T-helper 1 cell (primary cell): Measurements from ENCODE around the gene HAL.

ENCODE experiments used
- DNase-seq, 5 donors: peaks; one replicate each; pipeline ENCODE4 v3.0.0-alpha.2; 2012 to 2020

The HAL gene

GRCh38 chr12:96007729-96008128 is 11.6 kb upstream of the HAL start:
- DNase-seq: no peak

GRCh38 chr12:96006727-96007126 is 10.6 kb upstream of the HAL start:
- DNase-seq: no peak

GRCh38 chr12:96000858-96001257 is 4.7 kb upstream of the HAL start:
- no peak for DNase-seq

GRCh38 chr12:95999484-95999883 is 3.3 kb upstream of the HAL start:
- DNase-seq: no peak

DNA sequence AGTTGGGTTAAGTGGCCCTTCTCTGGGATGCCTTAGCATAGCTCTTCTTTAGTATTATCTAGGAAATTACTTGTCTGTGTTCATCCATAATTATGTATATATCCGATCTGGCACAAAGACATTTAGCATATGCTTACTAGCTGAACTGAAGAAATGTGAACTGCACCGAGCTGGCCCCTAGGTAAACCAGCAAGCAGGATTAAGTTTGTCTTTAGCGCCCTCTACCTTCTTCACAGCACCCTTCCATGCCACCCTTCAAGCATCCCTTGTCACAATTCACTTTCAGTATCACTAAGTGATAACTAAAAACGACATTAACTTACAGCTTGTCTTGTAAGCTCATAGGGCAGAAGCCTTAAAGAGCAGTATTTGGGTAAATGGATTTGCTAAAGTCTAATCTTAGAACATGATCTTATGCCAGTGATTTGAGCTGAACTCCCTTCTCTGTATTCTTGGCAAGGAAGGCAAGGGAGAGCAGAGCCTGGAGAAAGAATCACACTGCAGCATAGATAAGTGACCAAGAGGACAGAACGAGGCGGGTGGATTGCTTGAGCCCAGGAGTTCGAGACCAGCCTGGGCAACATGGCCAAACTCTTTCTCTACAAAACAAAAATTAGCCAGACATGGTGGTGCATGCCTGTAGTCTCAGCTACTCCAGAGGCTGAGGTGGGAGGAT is 2.6 kb upstream of the HAL start:
- peak in 3 of 5 donors; percentile 9 to 81 (median 20) for DNase-seq

- DNase-seq: peak in 1 of 5 donors; percentile 38
Measured at GRCh38 chr12:95997911-95998510, 1.9 kb upstream of the HAL start.

DNA sequence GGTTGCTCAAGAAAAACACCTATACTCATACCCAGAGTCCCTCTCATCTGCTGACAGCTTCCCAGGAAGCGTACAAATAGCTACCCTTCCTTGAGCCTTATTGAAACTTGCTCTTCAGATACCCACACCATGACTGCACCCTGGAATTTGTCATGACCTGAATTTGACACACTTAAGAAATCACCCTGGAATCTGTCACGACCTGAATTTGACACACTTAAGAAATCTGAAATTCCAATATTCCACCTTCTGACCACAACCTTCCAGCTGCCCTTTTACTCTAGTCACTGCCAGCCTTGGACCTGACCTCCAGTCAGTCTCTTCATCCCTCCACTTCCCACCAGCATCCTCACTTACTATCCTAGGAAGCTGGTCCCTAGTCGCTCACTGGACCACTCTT is 1.1 kb upstream of the HAL start:
- DNase-seq: no peak

- DNase-seq: no peak
Measured at GRCh38 chr12:95995238-95996031, 709 bp downstream of the HAL start.

DNA sequence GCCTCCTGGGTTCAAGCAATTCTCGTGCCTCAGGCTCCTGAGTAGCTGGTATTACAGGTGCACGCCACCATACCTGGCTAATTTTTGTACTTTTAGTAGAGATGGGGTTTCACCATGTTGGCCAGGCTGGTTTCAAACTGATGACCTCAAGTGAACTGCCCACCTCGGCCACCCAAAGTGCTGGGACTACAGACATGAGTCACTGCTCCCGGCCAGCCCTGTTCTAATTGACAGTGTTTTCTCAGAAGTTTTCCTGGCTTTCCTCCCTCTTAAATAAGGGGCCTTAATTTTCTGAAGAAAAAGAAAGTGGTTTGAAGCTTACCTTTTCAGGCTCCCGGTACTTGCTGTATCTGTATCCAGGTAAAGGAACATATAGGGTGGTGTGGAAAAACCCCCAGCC is 1.7 kb downstream of the HAL start:
- DNase-seq: no peak

DNA sequence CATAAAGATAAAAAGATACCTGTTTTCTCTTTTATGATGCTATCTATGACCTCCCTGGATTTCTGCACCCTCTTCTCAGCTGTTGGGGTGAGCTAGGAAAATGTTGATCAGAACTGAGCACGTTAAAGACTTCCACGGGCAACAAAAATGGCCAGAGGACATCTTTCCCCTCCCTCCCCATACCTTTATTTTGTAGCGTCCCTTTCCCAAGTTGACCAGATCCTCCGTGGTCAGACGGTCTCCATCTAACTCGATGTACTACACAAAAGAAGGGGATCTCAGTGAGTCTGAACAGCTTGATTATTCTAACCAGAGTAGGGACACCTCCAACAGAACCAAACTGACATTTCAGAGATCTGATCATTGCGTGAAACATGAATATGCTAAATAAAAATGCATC is 2.2 kb downstream of the HAL start:
- no peak for DNase-seq

DNA sequence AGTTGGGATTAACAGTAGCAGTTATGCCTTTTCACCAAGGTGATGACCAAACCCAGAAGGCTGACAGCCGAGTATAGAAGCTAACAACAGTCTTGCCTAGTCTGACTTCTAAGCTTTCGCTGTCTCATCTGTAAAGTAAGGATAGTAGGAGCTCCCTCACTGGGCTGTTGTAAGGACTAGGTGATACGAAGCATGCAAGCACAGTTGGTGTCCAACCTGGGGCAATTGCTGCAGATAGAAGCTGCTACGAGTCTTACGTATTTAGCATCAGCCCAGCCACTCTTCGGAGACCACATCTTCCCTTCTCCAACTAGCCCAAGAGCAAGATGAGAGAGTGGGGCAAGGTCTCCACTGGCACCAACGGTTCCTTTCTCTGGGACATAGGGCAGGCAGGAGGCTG is 6.0 kb downstream of the HAL start:
- DNase-seq: no peak

DNA sequence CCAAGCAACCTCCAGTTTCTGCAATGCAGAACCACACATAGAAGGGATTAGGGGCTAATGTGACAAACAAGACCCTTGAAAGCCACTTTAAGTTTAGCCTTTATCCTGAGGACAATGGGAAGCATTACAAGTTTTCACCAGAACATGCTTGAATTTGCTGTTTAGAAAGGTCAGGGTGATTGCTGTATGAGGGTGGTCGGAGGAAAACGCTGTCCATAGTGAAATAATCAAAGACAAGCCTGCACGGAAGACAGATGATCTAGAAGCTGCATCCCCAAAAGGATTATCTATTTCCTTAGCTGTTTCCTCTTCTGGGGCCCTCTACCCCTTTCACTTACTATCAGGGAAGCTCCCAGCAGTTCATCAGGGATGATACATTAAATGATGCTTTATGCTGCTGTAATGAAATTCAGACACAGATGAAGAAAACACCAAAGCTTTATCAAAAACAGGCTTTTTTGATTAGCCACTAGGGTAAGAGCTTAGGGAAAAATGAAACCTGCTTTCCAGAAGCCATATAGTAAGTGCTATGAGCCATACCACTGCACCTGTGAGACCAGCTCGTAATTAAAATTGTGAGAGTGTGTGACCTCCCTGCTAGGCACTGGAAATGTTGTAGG is 6.5 kb downstream of the HAL start:
- DNase-seq: no peak

GRCh38 chr12:95988506-95989275 is 7.5 kb downstream of the HAL start:
- no peak for DNase-seq

DNA sequence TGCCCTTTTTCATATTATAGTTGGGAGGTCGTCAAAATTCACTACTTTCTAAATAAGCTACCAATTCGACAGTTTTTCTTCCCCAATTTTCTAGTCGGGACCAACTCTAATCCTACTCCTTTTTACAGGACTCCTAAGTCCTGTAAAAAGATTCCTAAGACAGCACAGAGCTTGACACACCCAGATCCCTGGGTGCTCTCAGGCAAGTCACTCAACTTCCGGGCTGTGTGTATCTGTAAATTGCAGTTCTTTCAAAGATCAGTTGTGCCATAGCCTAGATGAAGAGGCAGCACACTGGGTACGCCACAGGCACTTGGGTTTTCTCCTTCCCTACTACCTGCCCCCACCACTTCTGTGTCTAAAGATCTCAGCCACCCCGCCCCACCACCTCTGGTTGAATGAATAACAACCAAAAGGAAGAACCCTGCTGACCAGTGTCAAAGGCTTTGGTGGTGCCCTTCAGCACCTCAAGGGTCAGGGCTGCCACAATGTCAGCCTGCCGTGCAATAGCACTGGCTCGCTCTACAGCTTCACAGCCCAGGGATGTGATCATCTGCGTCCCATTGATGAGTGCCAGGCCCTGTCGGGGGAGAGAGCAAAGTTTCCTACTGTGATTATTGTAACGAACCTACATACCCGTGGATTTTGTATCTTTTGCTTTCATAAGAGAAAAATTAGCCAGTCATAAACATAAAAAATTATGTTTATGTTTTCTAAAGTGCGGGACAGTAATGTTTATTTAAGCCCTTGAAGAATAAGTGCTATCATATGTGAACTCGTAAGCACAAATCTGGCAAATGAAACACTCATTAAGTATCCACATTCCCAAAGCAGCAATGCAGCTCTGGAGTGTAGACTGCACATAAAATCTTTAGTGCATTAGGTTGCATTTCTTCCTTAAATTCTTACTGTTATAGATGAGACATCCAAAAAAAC is 9.2 kb downstream of the HAL start:
- DNase-seq: no peak

DNA sequence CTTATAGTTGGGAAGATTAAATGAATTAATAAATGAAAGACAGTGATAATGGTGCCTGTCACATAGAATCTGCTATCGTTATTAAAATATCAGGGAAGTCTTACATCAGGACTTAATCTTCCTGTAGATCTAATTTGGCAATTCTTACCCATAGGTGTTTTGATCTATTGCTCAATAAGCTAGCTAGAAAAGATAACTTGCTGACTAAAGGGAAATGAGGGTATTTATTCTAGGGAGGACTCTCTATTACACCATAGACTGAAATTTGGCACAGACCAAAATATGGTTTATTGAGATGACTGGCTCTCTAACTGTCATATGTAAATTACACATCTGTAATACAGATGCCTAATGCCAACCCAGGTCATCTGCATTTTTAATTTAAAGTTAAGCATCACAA is 11.5 kb downstream of the HAL start:
- no peak for DNase-seq

DNA sequence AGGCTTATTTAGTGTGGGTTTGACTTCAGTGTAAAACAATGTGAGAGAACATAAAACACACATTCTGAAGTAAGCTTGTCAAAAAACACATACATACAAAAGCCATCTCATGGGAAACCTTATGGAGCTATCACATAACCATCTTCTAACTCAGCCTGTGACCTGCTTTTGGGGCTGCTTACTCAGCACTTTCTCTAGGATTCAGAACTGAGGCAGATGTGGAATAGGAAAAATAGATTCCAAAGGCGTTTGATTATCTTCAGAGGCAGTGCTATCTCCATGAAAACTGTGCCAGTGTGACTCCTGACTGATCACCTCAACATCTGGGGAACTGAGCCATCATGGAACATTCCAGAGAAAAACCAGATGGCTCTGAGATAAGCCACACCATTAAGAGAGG is 13.5 kb downstream of the HAL start:
- no peak for DNase-seq

GRCh38 chr12:95980437-95980836 is 15.7 kb downstream of the HAL start:
- no peak for DNase-seq

DNA sequence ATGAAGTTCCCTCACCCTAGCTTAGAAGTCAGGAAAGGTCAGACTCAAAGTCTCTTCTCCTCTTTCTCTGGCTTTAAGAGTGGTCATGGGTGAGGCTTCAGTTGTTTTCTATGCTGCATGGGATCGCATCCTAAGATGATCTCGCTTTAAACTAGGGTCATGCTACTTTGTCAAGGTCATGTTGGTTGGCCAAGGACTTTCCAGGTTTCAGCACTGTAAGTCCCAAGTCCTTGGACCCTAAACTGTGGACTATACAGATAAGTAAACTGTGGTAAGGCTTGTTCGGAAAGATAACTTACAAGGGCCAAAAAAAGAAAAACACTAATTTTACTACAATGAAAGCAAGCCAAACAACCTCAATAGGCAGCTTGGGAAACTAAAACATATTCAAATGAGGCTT is 17.4 kb downstream of the HAL start:
- DNase-seq: no peak

DNA sequence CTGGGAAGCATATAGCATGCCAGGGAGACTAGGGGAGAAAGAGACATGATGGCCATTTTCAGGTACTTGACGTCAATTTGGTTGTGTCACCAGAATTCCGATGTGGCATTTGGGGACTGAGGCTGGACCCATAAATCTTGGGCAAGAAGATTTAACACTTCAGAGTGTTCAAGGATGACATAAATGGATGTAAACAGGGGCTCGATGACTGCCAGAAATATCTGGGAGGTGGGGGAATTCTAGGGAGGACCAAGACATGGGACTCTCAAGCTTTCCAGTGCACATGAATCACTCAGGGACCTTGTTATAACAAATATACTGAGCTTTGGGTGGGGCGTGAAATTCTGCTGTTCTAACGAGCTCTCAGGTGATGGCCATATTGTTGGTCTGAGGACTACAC is 17.8 kb downstream of the HAL start:
- DNase-seq: no peak

DNA sequence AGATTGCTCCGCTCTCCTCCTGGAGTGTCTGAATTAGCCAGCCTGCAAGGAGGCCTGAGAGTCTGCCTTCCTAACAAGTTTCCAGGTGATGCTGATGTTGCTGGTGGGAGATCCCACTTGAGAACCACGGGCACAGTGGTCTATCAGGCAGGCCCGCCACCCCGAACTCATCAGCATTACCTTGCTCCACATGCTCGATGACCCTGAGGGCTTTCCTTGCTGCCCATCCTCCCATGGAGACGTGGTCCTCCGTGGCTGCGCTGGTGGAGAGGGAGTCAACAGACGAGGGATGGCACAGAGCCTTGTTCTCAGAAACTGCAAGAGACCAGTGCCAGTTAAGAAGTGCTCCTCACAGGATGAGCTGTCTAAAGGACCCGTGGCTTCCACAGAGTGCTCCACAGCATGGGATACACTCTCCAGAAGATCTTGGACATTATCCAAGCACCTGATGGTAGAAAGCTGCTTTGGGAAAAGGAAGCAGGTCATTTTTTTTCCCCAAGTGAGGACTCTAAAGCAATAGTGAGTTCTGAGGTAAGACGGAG is 18.3 kb downstream of the HAL start:
- DNase-seq: no peak

DNA sequence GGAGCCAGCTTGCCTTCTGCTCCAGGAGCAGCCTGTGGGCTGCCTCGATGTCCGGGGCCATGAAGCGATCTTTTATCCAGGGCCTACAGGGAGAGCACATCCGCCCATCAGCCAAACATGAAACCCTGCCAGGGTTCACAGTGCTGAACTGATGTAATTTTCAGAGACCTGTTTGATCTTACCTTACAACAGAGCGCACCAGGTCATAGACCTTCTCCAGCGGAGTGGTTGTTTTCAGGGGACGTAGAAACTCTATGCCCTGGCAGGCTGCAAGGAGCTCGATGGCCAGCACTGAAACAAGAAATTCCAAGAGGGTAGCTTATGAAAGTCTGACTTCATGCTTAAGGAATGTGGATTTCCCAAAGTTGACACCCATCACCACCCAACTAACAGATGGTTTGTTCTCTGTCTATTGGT is 19.7 kb downstream of the HAL start:
- no peak for DNase-seq
